Measurements from ENCODE around the gene AGO4. TPM values are rescaled to one million over a fixed set of nuclear protein-coding genes. Genes with fewer than 3 reads are reported as not detected.

Gene AGO4
- total RNA-seq: 18.0 and 18.4 TPM in 2 replicates

DNA sequence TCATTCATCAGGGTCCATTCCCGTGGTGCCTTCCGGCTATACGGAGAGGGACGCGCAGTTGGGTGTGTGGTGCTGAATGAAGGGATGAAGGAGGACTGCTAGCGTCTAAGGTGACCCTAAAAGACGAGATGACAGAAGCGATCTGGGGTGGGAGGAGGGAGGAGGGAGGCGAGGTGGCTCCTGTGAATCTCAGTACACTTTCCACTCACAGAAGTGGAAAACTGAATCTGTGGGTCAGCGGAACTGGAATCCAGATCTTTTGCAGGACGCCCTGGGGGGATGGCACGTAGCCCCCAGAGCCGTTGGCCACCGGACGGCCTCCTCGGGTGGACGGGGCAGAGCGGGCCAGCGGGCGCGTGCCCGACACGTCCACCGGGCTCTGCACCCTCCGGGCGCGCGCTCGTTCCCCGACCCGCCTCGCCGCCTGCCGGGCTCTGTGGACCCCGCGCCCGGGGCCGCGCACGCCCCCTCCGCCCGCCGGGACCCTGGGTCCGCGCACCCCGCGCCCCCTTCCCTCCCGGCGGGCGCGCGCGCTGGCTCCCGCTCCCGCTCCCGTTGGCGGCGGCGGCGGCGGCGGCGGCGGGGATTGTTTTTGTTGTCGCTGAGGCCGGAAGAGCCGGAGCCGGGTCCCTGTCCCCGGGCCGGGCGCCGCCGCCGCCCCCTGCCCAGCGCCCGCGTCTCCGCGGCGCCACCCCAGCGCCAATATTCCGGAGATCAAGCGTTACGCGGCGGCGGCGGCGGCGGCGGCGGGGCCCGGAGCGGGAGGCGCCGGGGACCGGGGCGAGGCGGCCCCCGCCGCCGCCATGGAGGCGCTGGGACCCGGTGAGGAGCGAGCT lies at the start of gene AGO4:
Gene AGO4 (plus strand): TSS at position 403 of the 836 bp plus-strand sequence. CDS start 401 bp downstream, at position 804.

DNA sequence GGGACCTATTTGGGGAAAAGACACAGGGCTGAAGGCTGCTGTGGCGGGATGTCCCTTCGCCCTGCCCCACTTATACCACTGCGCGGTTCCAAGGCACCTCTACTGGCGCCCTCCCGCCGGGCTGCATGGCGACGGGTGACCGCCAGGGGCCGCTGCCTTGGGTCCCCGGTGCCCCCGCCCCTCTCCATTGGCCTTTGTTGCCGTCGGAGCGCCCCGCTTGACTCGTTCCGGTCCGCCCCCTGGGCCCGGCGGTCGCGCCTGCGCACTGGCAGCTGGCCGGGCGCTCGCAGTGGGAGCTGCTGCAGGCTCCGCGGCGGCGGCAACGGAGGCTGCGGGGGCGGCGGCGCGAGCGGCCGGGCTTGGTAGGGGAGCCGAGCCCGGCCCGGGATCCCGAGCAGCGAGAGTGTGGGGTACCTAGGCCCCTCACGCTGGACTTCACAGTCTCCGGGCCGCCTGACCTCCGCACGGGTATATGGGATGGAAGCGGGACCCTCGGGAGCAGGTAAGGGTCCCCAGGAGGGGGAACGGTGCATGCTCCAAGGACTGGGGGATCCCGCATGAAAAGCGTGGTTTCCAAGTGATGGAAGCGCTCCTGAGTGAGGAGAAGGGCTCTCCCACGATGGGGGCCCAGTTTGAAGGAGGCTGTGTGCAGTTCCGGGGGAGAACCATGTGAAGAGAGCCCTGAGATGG lies 75.3 kb downstream of the AGO4 start, which contains the start of gene AGO1:
Gene AGO1 (plus strand): TSS at position 265 of the 690 bp plus-strand sequence. CDS start 213 bp downstream, at position 478.

Other genes with a start within 250 kb of the AGO4 start
- gene TFAP2E, start 234.7 kb upstream of the AGO4 start, total RNA-seq: 0.13 TPM in 1 of 2 replicates, not detected in the other
- 18.5 and 20.6 TPM in 2 replicates for gene PSMB2, start 166.5 kb upstream of the AGO4 start, total RNA-seq
- gene C1orf216, start 89.1 kb upstream of the AGO4 start, total RNA-seq: 25.6 and 26.7 TPM in 2 replicates
- gene CLSPN, start 38.0 kb upstream of the AGO4 start, total RNA-seq: 12.0 and 23.1 TPM in 2 replicates
- 10.3 and 14.1 TPM in 2 replicates for gene AGO1, start 75.2 kb downstream of the AGO4 start, total RNA-seq
- gene AGO3, start 123.1 kb downstream of the AGO4 start, total RNA-seq: 11.2 and 18.5 TPM in 2 replicates

Measured in aortic smooth muscle cell (primary cell).